ENCODE measurements around the gene CFAP161.

CFAP161 gene

GRCh38 chr15:81160312-81161159 is 26.5 kb downstream of the CFAP161 start:
- no peak for DNase-seq

DNA sequence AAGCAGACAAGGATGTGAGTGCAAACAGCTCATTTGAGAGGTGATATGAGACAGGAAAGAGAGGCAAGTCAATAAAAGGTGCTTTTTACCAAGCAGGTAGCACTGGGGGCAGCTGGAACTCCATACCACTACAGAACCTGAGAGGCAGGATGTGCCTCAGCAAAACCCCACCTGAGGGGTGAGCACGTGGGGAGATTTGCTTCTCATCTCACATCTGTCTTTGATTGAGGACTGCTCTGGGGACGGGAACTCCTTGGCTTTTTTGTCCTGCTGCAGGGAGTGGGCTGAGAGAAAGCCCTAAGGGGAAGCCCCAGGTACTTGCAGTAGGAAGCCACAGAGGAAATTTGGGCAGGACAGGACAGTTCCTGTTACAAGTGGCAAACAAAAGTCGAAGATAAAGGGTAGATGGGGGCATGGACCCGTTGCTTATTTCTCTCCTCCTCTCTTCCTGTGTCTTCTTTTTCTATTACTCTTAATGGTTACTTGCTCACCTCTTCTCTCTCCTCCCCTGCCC is 27.1 kb downstream of the CFAP161 start:
- DNase-seq: no peak

GRCh38 chr15:81161851-81162250 is 27.8 kb downstream of the CFAP161 start:
- DNase-seq: no peak

GRCh38 chr15:81163961-81164800 is 30.1 kb downstream of the CFAP161 start:
- no peak for DNase-seq

DNA sequence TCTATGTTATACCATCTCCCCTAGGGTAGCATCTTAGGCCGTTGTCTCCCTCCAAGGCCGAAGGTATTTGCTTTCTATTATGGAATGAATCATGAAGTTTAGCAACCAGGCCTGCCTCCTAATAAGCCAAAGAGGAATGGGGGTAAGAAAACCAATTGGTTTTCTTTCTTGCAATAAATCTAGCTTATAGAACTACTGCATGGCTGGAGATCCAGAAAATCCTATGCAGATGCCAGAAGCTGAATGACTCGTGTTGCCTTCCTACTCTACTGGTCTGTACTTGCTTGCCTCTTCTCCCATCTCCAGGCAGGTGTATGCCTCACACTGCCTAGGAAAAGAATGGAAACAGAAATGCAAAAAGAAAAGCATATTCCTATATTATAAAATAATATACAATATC is 31.5 kb downstream of the CFAP161 start:
- DNase-seq: no peak

GRCh38 chr15:81166636-81167305 is 32.7 kb downstream of the CFAP161 start:
- no peak for DNase-seq

- DNase-seq: no peak
Measured at GRCh38 chr15:81168131-81168526, 34.1 kb downstream of the CFAP161 start.

DNA sequence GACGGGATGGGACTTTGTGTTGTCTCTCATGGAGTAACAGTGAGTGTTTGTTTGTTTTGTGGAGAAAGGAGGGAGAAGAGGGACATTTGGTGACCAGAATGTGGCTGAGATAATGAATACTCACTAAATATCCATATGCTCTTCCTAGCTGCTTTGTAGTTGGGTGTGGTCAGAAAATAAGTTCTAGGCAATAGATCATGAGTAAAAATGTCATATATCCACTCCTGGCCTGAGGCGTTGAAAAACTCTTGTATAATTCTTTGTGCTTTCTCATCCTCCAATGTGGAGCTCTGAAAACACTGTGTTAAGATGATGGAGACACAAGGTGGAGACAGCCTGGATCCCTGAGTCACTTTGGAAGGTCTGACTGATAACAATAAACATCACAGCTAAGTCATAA is 34.6 kb downstream of the CFAP161 start:
- no peak for DNase-seq

- no peak for DNase-seq
Measured at GRCh38 chr15:81170511-81170910, 36.4 kb downstream of the CFAP161 start.

GRCh38 chr15:81171286-81171685 is 37.2 kb downstream of the CFAP161 start:
- no peak for DNase-seq

GRCh38 chr15:81174125-81174791 is 40.2 kb downstream of the CFAP161 start:
- no peak for DNase-seq

- DNase-seq: no peak
Measured at GRCh38 chr15:81174792-81175327, 40.8 kb downstream of the CFAP161 start.

DNA sequence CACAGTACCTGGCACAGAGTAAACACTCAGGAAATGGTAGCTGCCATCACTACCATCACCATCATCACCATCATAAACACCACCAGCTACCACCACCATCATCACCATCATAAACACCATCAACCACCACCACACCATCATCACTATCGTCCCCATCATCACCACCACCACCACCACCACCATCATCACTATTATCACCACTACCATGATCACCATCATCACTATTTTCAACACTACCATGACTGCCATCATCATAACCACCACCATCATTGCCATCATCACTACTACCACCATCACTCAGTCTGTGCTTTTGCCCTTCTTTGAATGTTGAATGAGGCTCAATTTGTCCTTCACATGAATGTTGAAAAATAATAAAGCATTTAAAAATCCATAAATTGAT is 41.4 kb downstream of the CFAP161 start:
- DNase-seq: no peak

DNA sequence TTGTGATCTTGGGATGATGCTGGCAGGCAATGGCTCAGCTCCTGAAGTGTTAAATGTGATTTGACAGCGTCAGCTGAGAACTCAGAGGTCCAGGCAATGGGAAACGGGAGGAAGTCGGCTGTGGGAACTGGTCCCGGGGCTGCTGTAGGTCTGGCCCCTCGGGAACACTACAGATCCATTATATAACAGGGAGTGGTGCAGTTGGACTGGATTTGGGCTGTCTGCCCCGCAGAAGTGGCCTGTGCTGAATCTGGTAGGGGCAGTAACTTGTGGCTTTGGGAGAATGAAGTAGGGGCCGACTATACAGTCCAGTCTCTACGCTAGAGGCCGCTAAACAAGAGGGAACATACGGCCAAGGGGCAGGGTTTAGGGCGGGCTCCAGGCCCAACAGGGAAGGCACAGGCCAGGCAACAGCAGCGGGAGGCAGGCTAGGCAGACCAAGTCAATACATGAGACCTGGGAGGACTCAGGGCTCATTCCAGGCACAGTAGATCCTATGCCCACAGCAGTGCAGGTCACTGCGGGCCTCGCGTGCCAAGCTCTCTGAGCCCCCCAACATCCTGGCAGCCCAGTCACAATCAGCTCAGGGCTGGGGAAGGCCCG is 42.3 kb downstream of the CFAP161 start:
- DNase-seq: no peak

DNA sequence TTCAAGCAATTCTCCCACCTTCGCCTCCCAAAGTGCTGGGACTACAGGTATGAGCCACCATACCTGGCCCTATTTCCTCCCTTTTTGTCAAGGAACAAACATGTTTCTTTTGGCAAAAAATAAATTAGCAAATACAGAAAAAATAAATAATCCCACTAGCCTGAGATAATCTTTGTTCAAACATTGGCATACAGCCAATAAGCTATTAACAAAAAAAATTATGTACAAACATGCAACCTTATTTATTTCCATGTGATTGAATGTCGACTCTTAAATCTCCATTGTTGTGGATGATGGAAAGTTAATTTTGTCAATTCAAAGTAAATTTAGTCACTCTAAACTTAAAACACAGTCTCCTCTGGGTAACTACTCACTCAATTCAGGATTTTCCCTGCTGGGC is 44.3 kb downstream of the CFAP161 start:
- DNase-seq: no peak

- no peak for DNase-seq
Measured at GRCh38 chr15:81181220-81181619, 47.1 kb downstream of the CFAP161 start.

DNA sequence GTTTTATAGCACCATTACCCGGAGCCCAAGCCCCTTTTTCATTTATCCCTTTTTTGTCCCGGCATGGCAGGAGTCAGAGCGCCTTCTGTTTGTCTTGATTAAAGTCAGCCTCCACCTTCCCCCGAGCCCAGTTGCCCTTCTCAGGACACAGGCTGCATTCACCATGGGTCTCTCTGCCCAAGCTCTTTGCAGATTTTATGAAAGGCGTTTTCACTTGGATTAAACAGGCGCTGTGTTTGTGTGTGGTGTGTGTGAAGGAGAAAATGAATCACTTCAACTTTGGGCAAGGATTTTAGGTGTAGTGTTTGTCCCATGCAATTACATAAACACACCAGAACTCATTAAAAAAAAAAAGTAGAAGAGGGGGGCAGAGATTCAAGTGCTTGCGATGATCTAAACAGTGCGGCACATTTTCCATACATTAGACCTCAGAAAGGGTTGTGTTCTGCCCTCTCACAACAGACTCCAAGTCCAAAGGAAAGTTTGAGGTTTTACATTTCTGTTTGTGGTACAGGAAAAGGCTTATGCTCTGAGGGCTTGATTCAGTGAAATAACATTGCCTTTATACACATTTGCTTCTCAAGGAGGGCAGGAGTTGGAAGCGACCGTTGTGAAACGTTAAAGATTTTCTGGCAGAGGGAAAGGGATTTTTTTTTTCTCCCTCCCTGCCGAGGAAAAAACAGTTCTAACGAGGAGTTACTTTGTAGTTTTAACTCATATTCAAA is 48.1 kb downstream of the CFAP161 start:
- no peak for DNase-seq

- DNase-seq: no peak
Measured at GRCh38 chr15:81182756-81183438, 48.8 kb downstream of the CFAP161 start.

DNA sequence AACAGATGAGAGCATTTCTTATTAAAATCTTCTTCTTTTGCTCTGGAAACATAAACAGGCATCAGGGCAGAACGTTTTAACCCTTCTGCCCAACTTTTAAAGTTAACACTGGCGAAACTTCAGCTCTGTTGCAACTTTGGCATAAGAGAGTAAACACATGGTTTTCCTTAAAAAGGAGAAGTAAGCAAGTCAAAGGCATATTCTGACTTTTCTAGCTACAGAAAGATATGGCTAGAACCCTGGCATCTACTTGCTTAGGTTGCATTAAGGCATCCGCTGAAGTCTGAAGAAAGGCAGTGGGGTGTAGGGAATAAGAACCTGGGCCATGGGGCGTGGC is 49.3 kb downstream of the CFAP161 start:
- DNase-seq: no peak

- DNase-seq: no peak
Measured at GRCh38 chr15:81184188-81184587, 50.1 kb downstream of the CFAP161 start.
